ENCODE results near the gene VPS52. TPM values are rescaled to one million over a fixed set of nuclear protein-coding genes. Genes with fewer than 3 reads are reported as not detected.

The VPS52 gene
- total RNA-seq, 1 experiment from 2014 or later, result 46.2 TPM

GRCh38 chr6:33237741-33238140 is 33.9 kb downstream of the VPS52 start:
- POLR2A ChIA-PET (ENCODE audit: unreplicated experiment), result no interaction called here
- no peak for DNase-seq
- no peaks in the 10 kb centered on the region for H3K79me2 ChIP-seq (ENCODE audit: low read depth)
- no peaks in the 10 kb centered on the region for H3K9me2 ChIP-seq (ENCODE audit: insufficient read depth)
- no peaks in the 10 kb centered on the region for H3F3A ChIP-seq (ENCODE audit: insufficient read depth, low read depth)
- TF ChIP-seq CTCF (conservative IDR thresholded peaks at IDR 0.05), result no peak
- no peak for TF ChIP-seq EZH2 (IDR thresholded peaks at IDR 0.05; ENCODE audit: low read depth)
- no peaks in the 10 kb centered on the region for H3K4me1 ChIP-seq (replicated peaks; ENCODE audit: insufficient read depth)
- no TSS peak for BruUV-seq (replicated peaks)
- no peak overlapping the region for H3K27ac ChIP-seq
- H3K4me2 ChIP-seq, result no peak overlapping the region
- no peaks in the 10 kb centered on the region for H4K20me1 ChIP-seq (ENCODE audit: insufficient read depth)
- no peak overlapping the region for H2AFZ ChIP-seq
- intact Hi-C loops (cut with micrococcal nuclease; ENCODE audit: unreplicated experiment), result no loop called here
- H3K36me3 ChIP-seq (ENCODE audit: low read depth), result no peaks in the 10 kb centered on the region
- peaks cover 94% of the 10 kb centered on the region for H3K27me3 ChIP-seq (ENCODE audit: insufficient read depth, low read depth)
- CTCF ChIA-PET, result no interaction called here
- no peak overlapping the region for H3K4me3 ChIP-seq
- no peaks in the 10 kb centered on the region for H3K9me3 ChIP-seq (ENCODE audit: insufficient read depth, low read depth)

GRCh38 chr6:33236852-33237251 is 34.8 kb downstream of the VPS52 start:
- Histone ChIP-seq H3K9me2 (ENCODE audit: insufficient read depth) (no peaks in the 10 kb centered on the region), H2AFZ (no peak overlapping the region), H3K9me3 (ENCODE audit: insufficient read depth, low read depth) (no peaks in the 10 kb centered on the region), H3K4me2 (no peak overlapping the region), H3F3A (ENCODE audit: insufficient read depth, low read depth) (no peaks in the 10 kb centered on the region), H3K36me3 (ENCODE audit: low read depth) (no peaks in the 10 kb centered on the region), H3K27me3 (ENCODE audit: insufficient read depth, low read depth) (peaks cover 91% of the 10 kb centered on the region), H3K4me3 (no peak overlapping the region), H4K20me1 (ENCODE audit: insufficient read depth) (no peaks in the 10 kb centered on the region), H3K4me1 (replicated peaks; ENCODE audit: insufficient read depth) (no peaks in the 10 kb centered on the region), H3K79me2 (ENCODE audit: low read depth) (no peaks in the 10 kb centered on the region), H3K27ac (no peak overlapping the region)
- ChIA-PET POLR2A (ENCODE audit: unreplicated experiment) (interaction anchor here (0.7 kb wide), 1 partner anchor 115 kb away, joined by 16 read pairs; no protein-coding TSS in a partner anchor), CTCF (no interaction called here)
- TF ChIP-seq EZH2 (IDR thresholded peaks at IDR 0.05; ENCODE audit: low read depth), result no peak
- no peak for TF ChIP-seq CTCF (conservative IDR thresholded peaks at IDR 0.05)
- intact Hi-C loops (cut with micrococcal nuclease; ENCODE audit: unreplicated experiment), result no loop called here
- no peak for DNase-seq
- no TSS peak for BruUV-seq (replicated peaks)

- ChIA-PET CTCF (no interaction called here), POLR2A (ENCODE audit: unreplicated experiment) (interaction anchor here (0.7 kb wide), 1 partner anchor 114 kb away, joined by 16 read pairs; no protein-coding TSS in a partner anchor)
- H3K4me1 ChIP-seq (replicated peaks; ENCODE audit: insufficient read depth), result no peaks in the 10 kb centered on the region
- H3K9me2 ChIP-seq (ENCODE audit: insufficient read depth), result no peaks in the 10 kb centered on the region
- H3K27ac ChIP-seq, result no peak overlapping the region
- no peak for DNase-seq
- no peaks in the 10 kb centered on the region for H3K36me3 ChIP-seq (ENCODE audit: low read depth)
- H3K9me3 ChIP-seq (ENCODE audit: insufficient read depth, low read depth), result no peaks in the 10 kb centered on the region
- H3F3A ChIP-seq (ENCODE audit: insufficient read depth, low read depth), result no peaks in the 10 kb centered on the region
- peaks cover 90% of the 10 kb centered on the region for H3K27me3 ChIP-seq (ENCODE audit: insufficient read depth, low read depth)
- no TSS peak for BruUV-seq (replicated peaks)
- no peak overlapping the region for H3K4me3 ChIP-seq
- intact Hi-C loops (cut with micrococcal nuclease; ENCODE audit: unreplicated experiment), result no loop called here
- no peaks in the 10 kb centered on the region for H3K79me2 ChIP-seq (ENCODE audit: low read depth)
- TF ChIP-seq EZH2 (IDR thresholded peaks at IDR 0.05; ENCODE audit: low read depth), result no peak
- no peak for TF ChIP-seq CTCF (conservative IDR thresholded peaks at IDR 0.05)
- H4K20me1 ChIP-seq (ENCODE audit: insufficient read depth), result no peaks in the 10 kb centered on the region
- no peak overlapping the region for H2AFZ ChIP-seq
- no peak overlapping the region for H3K4me2 ChIP-seq
Observed at GRCh38 chr6:33236328-33236727, 35.3 kb downstream of the VPS52 start.
